Prostate gland (tissue), 2 donors: ENCODE measurements around the gene SCYL1.

Source experiments
- CTCF ChIP-seq, 4 experiments: fragments of 200-600 bp in 2 of 4; fragments of 450-650 bp in 2 of 4; sonication (generic) in 2 of 4; IDR thresholded peaks; 1 replicate in 3 of 4; 2 replicates in 1 of 4; pipeline ENCODE4 v1.5.1; 2016 to 2019; ENCODE audit warnings: antibody characterized with exemption in 4 of 4, mild to moderate bottlenecking in 2 of 4, moderate library complexity in 2 of 4
- POLR2A ChIP-seq: fragments of 450-650 bp; IDR thresholded peaks from one replicate; pipeline ENCODE4 v1.6.1; 2016; ENCODE audit warnings: antibody characterized with exemption, mild to moderate bottlenecking

GRCh38 chr11:65572356-65573051 lies 47.6 kb downstream of the SCYL1 start, which contains the start of gene FAM89B:
- TF ChIP-seq CTCF (IDR thresholded peaks at IDR 0.05) (no peak), POLR2A (peak; percentile 60)
